HepG2 (cell line): ENCODE results near the gene FAM229A.

Source experiments
- HOXA7 ChIP-seq: sonication (generic); formaldehyde crosslinking; IDR thresholded peaks from 2 replicates; pipeline ENCODE4 v1.8.1; 2022; ENCODE audit warnings: mild to moderate bottlenecking, missing genetic modification reagents, moderate library complexity
- NFATC3 ChIP-seq: sonication (generic); formaldehyde crosslinking; IDR thresholded peaks from 2 replicates; pipeline ENCODE4 v1.5.1; 2020; ENCODE audit warnings: mild to moderate bottlenecking, missing genetic modification reagents
- TAF1 ChIP-seq: sonication (generic); formaldehyde crosslinking; IDR thresholded peaks from 2 replicates; pipeline ENCODE4 v1.4.0; 2020; ENCODE audit warnings: missing genetic modification reagents
- TBP ChIP-seq: sonication (generic); formaldehyde crosslinking; IDR thresholded peaks from 2 replicates; pipeline ENCODE4 v1.5.0; 2020; ENCODE audit warnings: missing genetic modification reagents
- TF ChIP-seq, protein P1 (sequence below): sonication (generic); formaldehyde crosslinking; IDR thresholded peaks from 2 replicates; pipeline ENCODE4 v1.9.0; 2021; ENCODE audit warnings: missing genetic modification reagents, borderline replicate concordance
- TF ChIP-seq, protein P2 (sequence below): sonication (generic); formaldehyde crosslinking; IDR thresholded peaks from 2 replicates; pipeline ENCODE4 v1.5.0; 2020; ENCODE audit warnings: mild to moderate bottlenecking, missing genetic modification reagents, moderate library complexity

DNA sequence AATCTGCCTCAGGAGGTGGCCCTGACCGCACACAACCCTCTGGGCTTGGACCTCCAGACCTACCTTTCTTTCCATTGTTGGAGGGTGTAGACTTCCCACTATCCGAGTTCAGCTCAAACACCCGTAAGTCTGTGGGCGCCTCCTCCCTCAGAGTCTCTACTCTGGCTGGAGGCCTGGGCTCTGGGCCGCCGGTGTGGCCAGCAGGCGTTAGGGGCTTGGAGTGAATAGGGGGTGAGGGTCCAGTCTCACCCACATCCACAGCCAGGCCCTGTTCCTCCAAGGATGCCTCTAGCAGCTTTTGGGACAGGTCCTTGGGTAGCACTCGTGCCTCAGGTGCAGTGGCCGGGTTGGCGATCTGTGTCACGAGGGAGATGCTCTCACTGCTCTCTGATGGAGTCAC is 13.9 kb upstream of the FAM229A start:
- TF ChIP-seq TAF1 (CRISPR knock-in tag) (no peak), HOXA7 (CRISPR knock-in tag) (no peak), TBP (CRISPR knock-in tag) (no peak), NFATC3 (CRISPR knock-in tag) (no peak)
- TF ChIP-seq, protein P1, sequence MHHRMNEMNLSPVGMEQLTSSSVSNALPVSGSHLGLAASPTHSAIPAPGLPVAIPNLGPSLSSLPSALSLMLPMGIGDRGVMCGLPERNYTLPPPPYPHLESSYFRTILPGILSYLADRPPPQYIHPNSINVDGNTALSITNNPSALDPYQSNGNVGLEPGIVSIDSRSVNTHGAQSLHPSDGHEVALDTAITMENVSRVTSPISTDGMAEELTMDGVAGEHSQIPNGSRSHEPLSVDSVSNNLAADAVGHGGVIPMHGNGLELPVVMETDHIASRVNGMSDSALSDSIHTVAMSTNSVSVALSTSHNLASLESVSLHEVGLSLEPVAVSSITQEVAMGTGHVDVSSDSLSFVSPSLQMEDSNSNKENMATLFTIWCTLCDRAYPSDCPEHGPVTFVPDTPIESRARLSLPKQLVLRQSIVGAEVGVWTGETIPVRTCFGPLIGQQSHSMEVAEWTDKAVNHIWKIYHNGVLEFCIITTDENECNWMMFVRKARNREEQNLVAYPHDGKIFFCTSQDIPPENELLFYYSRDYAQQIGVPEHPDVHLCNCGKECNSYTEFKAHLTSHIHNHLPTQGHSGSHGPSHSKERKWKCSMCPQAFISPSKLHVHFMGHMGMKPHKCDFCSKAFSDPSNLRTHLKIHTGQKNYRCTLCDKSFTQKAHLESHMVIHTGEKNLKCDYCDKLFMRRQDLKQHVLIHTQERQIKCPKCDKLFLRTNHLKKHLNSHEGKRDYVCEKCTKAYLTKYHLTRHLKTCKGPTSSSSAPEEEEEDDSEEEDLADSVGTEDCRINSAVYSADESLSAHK (CRISPR knock-in tag) = no peak
- TF ChIP-seq, protein P2, sequence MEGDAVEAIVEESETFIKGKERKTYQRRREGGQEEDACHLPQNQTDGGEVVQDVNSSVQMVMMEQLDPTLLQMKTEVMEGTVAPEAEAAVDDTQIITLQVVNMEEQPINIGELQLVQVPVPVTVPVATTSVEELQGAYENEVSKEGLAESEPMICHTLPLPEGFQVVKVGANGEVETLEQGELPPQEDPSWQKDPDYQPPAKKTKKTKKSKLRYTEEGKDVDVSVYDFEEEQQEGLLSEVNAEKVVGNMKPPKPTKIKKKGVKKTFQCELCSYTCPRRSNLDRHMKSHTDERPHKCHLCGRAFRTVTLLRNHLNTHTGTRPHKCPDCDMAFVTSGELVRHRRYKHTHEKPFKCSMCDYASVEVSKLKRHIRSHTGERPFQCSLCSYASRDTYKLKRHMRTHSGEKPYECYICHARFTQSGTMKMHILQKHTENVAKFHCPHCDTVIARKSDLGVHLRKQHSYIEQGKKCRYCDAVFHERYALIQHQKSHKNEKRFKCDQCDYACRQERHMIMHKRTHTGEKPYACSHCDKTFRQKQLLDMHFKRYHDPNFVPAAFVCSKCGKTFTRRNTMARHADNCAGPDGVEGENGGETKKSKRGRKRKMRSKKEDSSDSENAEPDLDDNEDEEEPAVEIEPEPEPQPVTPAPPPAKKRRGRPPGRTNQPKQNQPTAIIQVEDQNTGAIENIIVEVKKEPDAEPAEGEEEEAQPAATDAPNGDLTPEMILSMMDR (CRISPR knock-in tag) = no peak
